ENCODE results near the gene MEGF8.

The MEGF8 gene

DNA sequence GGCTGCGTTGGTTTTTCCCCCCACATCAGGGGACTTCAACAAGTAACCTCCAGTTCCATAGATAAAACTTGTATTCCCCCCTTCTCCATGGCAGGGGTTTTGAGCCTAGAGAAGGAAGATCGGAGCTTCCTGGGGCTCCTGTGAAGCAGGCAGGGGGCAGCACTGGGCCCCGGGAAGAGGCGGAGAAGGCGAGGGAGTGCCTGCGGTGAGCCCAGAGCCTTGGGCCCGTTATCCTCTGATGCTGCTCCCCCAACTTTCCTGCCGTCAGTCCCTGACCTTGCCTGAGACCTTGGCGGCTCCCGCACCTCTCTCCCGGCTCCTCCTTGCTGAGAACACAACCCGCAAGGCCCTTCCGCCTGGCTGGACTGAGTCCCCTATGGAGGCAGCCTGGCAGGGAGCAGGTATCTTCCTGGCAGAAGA, 99.3 kb downstream of the MEGF8 start:
- in situ Hi-C loops (cut with MboI; ENCODE audit: low pct_unique_long_range_greater_than_20kb, low sequenced_read_pairs, unreplicated experiment), result no loop called here
- no peak for DNase-seq (ENCODE audit: low spot score)
- TF ChIP-seq, protein P1, sequence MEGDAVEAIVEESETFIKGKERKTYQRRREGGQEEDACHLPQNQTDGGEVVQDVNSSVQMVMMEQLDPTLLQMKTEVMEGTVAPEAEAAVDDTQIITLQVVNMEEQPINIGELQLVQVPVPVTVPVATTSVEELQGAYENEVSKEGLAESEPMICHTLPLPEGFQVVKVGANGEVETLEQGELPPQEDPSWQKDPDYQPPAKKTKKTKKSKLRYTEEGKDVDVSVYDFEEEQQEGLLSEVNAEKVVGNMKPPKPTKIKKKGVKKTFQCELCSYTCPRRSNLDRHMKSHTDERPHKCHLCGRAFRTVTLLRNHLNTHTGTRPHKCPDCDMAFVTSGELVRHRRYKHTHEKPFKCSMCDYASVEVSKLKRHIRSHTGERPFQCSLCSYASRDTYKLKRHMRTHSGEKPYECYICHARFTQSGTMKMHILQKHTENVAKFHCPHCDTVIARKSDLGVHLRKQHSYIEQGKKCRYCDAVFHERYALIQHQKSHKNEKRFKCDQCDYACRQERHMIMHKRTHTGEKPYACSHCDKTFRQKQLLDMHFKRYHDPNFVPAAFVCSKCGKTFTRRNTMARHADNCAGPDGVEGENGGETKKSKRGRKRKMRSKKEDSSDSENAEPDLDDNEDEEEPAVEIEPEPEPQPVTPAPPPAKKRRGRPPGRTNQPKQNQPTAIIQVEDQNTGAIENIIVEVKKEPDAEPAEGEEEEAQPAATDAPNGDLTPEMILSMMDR (IDR thresholded peaks at IDR 0.05; ENCODE audit: extremely low read depth, insufficient read depth, missing control alignments), result no peak

DNA sequence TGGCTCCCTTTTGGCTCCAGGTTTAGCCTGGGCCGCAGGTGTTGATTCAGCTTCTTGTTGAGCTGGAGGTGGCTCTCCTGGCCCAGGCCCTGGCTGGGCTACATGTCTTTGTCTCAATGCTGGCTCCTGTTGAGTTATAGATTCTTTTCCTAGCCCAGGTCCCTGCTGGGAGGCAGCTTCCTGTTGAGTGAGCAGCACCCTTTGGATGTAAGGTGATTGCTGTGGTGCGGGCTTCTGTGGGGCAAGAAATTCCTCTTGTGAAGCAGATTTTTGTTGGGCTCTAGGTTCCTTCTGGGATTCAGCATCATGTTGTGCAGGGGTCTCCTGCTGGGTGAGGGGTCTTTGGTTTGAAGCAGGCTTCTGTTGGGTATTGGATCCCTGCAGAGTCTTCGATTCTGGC, 101.2 kb downstream of the MEGF8 start:
- in situ Hi-C loops (cut with MboI; ENCODE audit: low pct_unique_long_range_greater_than_20kb, low sequenced_read_pairs, unreplicated experiment), result no loop called here
- TF ChIP-seq, protein P1 (IDR thresholded peaks at IDR 0.05; ENCODE audit: extremely low read depth, insufficient read depth, missing control alignments), result no peak

DNA sequence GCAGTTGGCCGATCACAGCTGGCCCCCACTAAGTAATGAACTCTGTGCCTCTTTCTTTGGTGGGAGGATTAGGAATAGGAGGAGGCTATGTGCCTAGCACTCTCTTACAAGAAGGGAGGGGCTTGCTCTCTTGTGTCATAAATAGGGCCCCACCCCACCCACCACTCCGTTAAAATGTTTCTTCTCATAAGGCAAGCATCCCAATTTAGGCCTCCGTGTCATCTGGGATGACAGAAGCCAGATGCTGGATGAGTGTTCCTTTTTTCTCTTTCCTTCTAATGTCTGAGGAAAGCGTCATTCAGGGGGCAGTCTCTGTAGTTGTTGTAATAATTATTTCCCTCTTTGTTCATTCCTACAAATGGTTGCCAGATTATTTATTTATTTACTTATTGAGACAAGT, 101.9 kb downstream of the MEGF8 start, which contains the start of gene LIPE:
LIPE (minus strand) TSS at position 76 of the 400 bp plus-strand sequence. CDS start 239 bp downstream, outside the sequence.
- no peak for DNase-seq (ENCODE audit: low spot score)
- in situ Hi-C loops (cut with MboI; ENCODE audit: low pct_unique_long_range_greater_than_20kb, low sequenced_read_pairs, unreplicated experiment), result no loop called here
- TF ChIP-seq, protein P1 (IDR thresholded peaks at IDR 0.05; ENCODE audit: extremely low read depth, insufficient read depth, missing control alignments), result no peak

More for the DNA sequence above, 101.2 kb downstream of the MEGF8 start:
- DNase-seq (ENCODE audit: low spot score), result no peak
